NB4 (cell line): ENCODE measurements around the gene INTS1.

Experiments
- CTCF ChIP-seq: IDR thresholded peaks from one replicate; pipeline ENCODE4 v1.5.1; 2012; ENCODE audit warnings: low read depth, low read length
- MAX ChIP-seq: IDR thresholded peaks from 2 replicates; pipeline ENCODE4 v1.6.1; 2011; ENCODE audit warnings: low read depth, low read length
- MYC ChIP-seq: IDR thresholded peaks from 2 replicates; pipeline ENCODE4 v1.6.1; 2011; ENCODE audit warnings: low read depth, low read length
- POLR2A ChIP-seq: IDR thresholded peaks from 2 replicates; pipeline ENCODE4 v1.6.1; 2011; ENCODE audit warnings: mild to moderate bottlenecking; ENCODE audit not compliant: insufficient read length; ENCODE audit errors: extremely low read depth

DNA sequence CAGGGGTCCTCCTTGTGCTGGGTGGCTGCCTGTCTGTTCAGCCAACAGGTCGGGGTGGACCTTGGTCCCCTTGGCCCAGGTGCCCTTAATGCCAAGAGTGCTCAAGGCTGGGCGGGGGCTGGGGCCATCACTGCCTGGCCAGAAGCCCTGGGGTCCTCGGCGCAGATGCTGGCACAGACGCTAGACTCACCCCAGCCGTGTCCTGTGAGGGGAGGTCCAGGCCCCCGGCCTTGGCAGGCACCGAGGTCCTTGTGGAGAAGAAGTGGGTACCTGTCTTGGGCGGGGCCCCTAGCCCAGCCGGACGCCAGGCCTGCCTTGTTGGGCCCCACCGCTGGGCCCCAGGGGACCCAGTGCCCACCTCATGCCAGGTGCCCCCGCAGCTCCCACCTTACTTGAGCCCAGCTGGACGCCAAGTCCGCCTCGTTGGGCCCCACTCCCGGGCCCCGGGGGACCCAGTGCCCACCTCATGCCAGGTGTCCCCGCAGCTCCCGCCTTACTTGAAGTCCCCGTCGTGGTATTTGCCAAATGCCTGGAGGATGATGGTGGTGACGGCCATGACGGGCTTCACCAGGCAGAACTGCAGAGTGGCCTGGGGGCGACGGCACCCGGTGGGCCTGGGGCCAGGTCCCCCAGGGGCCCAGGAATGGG, 45.3 kb upstream of the INTS1 start:
- TF ChIP-seq MAX (no peak), CTCF (no peak), POLR2A (no peak), MYC (no peak)
